Osteocyte (in vitro differentiated cells): ENCODE measurements around the gene PRPF8. TPM values are rescaled to one million over a fixed set of nuclear protein-coding genes. Genes with fewer than 3 reads are reported as not detected.
A peak's percentile ranks its signal among the peaks of the same experiment; 100 is the strongest.

Experiments used
- DNase-seq: peaks from one replicate; pipeline ENCODE4 v3.0.0; 2021; ENCODE audit warnings: mixed read lengths; ENCODE audit not compliant: unreplicated experiment; ENCODE audit errors: extremely low spot score
- H3K27ac Mint-ChIP-seq: one replicate; pipeline ENCODE4 v1.8.0; 2021; ENCODE audit warnings: mild to moderate bottlenecking, mixed read lengths; ENCODE audit not compliant: unreplicated experiment
- H3K27me3 Mint-ChIP-seq: one replicate; pipeline ENCODE4 v1.8.0; 2021; ENCODE audit warnings: mixed read lengths; ENCODE audit not compliant: unreplicated experiment
- H3K36me3 Mint-ChIP-seq: one replicate; pipeline ENCODE4 v1.8.0; 2021; ENCODE audit warnings: mixed read lengths; ENCODE audit not compliant: unreplicated experiment
- H3K4me1 Mint-ChIP-seq: one replicate; pipeline ENCODE4 v1.8.0; 2021; ENCODE audit warnings: mixed read lengths; ENCODE audit not compliant: unreplicated experiment
- H3K4me3 Mint-ChIP-seq: one replicate; pipeline ENCODE4 v1.8.0; 2021; ENCODE audit warnings: mild to moderate bottlenecking, moderate library complexity, mixed read lengths; ENCODE audit not compliant: unreplicated experiment
- H3K9me3 Mint-ChIP-seq: one replicate; pipeline ENCODE4 v1.8.0; 2021; ENCODE audit warnings: mixed read lengths; ENCODE audit not compliant: unreplicated experiment
- total RNA-seq: library from RNA; stranded (reverse); gene quantifications from 2 replicates; pipeline ENCODE4 v1.2.1, GENCODE V29; 2021
- TF ChIP-seq, protein P1 (sequence below): fragments of 200-600 bp; sonication (generic); IDR thresholded peaks from 2 replicates; pipeline ENCODE4 v1.5.0; 2021; ENCODE audit warnings: antibody characterized with exemption, mild to moderate bottlenecking, moderate library complexity

Gene PRPF8
- total RNA-seq, 1 donor from 2014 or later: 238 TPM

DNA sequence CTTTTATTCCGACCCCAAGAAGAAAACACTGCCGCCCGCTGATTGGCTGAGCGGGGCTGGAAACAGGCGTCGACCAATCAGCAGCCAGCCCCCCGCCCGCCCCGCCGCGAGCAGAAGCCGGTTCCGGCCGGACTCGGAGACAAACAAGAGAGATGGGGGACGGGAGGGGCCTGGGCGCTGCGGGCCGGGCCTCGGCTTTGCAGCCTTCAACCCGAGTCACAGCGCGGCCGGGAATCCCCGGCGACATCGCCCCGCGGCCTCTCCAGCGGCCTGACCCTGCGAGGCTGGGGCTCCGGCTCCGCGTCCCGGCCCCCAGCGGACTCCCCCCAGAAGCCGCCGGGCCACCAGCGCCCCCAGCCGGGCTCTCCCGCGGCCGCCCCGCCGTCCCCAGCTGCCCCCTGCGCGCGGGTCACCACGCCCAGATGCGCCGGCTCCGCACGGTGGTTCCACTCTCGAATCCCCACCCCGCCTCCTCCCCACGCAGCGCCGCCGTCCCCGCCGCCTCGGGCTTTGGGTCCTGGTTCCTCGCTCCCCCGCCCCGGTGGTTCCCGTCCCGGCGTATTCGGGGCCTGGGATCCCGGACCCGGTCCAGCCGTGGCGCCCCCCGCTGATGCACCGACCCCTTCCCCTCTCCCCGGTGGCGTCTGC is 55.7 kb downstream of the PRPF8 start:
- Mint-ChIP-seq H3K4me1 (peaks cover 16% of the 10 kb centered on the region), H3K36me3 (no peaks in the 10 kb centered on the region), H3K27ac (peak overlapping the region; percentile 97), H3K4me3 (peak overlapping the region; percentile 94), H3K9me3 (no peaks in the 10 kb centered on the region), H3K27me3 (peaks cover 29% of the 10 kb centered on the region)
- peak; percentile 97 for DNase-seq
- TF ChIP-seq, protein P1, sequence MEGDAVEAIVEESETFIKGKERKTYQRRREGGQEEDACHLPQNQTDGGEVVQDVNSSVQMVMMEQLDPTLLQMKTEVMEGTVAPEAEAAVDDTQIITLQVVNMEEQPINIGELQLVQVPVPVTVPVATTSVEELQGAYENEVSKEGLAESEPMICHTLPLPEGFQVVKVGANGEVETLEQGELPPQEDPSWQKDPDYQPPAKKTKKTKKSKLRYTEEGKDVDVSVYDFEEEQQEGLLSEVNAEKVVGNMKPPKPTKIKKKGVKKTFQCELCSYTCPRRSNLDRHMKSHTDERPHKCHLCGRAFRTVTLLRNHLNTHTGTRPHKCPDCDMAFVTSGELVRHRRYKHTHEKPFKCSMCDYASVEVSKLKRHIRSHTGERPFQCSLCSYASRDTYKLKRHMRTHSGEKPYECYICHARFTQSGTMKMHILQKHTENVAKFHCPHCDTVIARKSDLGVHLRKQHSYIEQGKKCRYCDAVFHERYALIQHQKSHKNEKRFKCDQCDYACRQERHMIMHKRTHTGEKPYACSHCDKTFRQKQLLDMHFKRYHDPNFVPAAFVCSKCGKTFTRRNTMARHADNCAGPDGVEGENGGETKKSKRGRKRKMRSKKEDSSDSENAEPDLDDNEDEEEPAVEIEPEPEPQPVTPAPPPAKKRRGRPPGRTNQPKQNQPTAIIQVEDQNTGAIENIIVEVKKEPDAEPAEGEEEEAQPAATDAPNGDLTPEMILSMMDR: peak; percentile 58

DNA sequence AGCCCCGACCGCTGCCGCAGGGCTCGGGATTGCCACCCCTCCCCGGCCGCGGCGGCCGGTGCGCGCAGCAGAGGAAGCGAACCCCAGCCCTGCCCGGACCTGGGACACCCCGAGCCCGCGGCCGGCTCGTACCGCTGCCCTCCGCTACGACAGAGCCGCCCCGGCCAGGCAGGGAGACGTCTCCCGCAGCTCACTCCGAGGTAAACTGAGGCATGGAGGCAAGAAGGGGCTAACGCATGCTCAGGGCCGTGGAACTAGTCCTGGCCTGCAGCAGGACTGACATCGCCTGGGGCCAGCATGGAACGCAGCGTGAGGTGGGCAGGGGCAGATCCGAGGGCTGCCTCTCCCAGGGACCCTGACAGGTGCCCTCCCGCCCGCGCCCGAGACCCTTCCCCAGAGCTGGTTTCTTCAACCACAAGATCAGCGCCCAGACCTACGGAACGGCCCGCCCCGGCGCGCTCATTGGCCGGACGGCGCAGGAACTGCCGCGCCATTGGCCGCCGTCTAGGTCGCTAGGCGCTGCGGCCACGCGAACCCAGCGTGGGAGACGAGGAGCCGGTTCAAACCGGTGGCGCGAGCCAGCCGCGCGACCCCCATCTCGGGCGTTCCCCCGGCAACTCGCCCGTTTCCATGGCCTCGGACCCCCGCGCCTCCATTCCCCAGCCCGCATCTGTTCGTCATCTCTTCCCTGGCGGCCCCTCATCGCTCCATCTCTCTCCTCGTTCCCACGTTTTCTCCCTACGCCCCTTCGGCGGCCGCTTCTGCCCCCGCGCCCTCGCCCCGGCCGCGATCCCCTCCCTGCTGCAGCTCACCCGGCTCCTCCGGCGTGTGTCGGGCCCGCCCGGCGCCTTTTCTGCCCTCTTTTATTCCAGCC is 56.4 kb downstream of the PRPF8 start, which contains the start of gene SLC43A2:
Gene SLC43A2, minus strand, starts transcription at position 853 of the 874 bp plus-strand sequence. CDS start 960 bp downstream, outside the sequence.
- Mint-ChIP-seq H3K36me3 (no peaks in the 10 kb centered on the region), H3K27ac (peak within 1 kb of the TSS; percentile 97), H3K4me1 (peaks cover 16% of the 10 kb centered on the region), H3K27me3 (peaks cover 29% of the 10 kb centered on the region), H3K4me3 (peak within 1 kb of the TSS; percentile 94), H3K9me3 (no peaks in the 10 kb centered on the region)
- TF ChIP-seq, protein P1: no peak
- peak; percentile 91 for DNase-seq

DNA sequence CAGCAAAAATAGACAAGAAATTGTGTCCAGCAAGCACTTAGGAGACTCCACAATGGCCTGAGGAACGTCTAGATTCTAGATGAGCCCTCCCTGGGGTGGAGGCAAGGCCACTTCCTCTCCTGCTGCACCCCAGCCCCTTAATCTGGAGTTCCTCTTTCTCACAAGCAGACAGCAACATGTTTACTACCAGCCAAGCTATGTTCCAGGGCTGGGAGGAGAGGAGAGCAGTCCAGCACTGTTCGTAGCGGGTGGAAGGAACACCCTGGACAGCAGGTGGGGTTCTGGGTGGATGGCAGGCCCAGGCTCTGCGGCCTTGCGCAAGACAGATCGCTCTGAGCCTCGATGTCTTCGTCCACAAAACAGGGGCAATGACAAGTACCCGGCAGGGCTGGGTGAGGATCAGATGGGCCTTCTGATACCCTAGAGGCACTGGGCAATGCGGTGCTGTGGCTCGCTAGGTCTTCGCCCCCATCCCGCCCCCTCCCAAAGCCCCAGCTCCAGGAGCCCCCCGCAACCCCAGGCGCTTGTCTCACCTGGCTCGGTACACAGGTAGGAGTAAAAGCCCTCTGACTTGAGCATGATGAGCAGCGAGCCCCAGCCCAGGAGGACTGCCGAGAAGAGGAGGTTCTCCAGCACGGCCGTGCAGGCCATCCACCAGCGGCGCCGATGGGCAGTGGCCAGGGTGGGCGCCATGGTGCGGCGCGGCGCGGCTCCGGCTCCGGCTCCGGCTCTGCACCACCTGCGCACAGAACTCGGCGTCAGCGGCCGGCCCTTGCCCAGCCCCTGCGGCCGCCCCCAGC is 57.3 kb downstream of the PRPF8 start:
- peaks cover 16% of the 10 kb centered on the region for H3K4me1 Mint-ChIP-seq
- no peak for DNase-seq
- H3K4me3 Mint-ChIP-seq: peak overlapping the region; percentile 52
- no peaks in the 10 kb centered on the region for H3K9me3 Mint-ChIP-seq
- H3K27ac Mint-ChIP-seq: no peak overlapping the region
- H3K27me3 Mint-ChIP-seq: peaks cover 29% of the 10 kb centered on the region
- no peaks in the 10 kb centered on the region for H3K36me3 Mint-ChIP-seq
- TF ChIP-seq, protein P1: no peak

DNA sequence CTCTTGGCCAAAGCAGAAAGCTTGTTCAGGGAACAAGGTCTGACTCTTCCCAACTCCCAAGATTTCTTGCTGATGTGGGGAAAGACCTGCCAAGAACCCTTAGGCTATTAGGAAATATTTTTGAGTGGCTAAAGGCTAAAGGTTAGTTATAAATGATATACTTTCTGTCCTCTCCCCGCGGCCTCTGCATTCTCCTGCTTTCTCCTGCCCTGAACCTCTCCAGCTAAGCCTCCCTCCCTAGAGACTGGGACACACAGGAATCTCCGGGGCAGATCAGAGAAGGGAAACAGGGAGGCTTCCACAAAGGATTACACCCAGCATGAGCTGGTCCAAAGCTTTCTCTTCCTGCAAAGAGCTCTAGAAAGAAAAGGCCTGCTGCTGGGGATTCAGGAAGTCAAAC is 58.3 kb downstream of the PRPF8 start:
- peak overlapping the region; percentile 64 for H3K27ac Mint-ChIP-seq
- no peaks in the 10 kb centered on the region for H3K36me3 Mint-ChIP-seq
- H3K4me3 Mint-ChIP-seq: peak overlapping the region; percentile 51
- TF ChIP-seq, protein P1: no peak
- peaks cover 17% of the 10 kb centered on the region for H3K4me1 Mint-ChIP-seq
- H3K27me3 Mint-ChIP-seq: peaks cover 22% of the 10 kb centered on the region
- no peak for DNase-seq
- H3K9me3 Mint-ChIP-seq: no peaks in the 10 kb centered on the region
